ENCODE data around the gene TKFC. TPM values are rescaled to one million over a fixed set of nuclear protein-coding genes. Genes with fewer than 3 reads are reported as not detected.

TKFC gene
- total and polyA plus RNA-seq, 9 of the 15 experiments (the other 6 are each of a cell fraction or from before 2014, with no cell fraction given): 2.0 to 61.7 (median 28.5) TPM

- TF ChIP-seq MYBL2 (IDR thresholded peaks at IDR 0.05; ENCODE audit: low read depth): no peak
- no peak for TF ChIP-seq MYBL2 (CRISPR knock-in tag; IDR thresholded peaks at IDR 0.05; ENCODE audit: borderline replicate concordance)
- no peak for TF ChIP-seq C11orf30 (IDR thresholded peaks at IDR 0.05; ENCODE audit: low read depth)
- TF ChIP-seq EHMT2 (IDR thresholded peaks at IDR 0.05): no peak
- no peak for TF ChIP-seq NFXL1 (CRISPR knock-in tag; IDR thresholded peaks at IDR 0.05)
- no peak for TF ChIP-seq MYC (IDR thresholded peaks at IDR 0.05; ENCODE audit: low read depth, low read length)
- TF ChIP-seq MYC (CRISPR knock-in tag; IDR thresholded peaks at IDR 0.05; ENCODE audit: borderline replicate concordance, low read depth): no peak
- no peak for TF ChIP-seq REST (IDR thresholded peaks at IDR 0.05; ENCODE audit: borderline replicate concordance)
- 0 out of 2 replicates have a peak, but pooled peaks have one; percentile 0 for TF ChIP-seq REST (CRISPR knock-in tag; IDR thresholded peaks at IDR 0.05; ENCODE audit: low read depth)
- TF ChIP-seq DACH1 (IDR thresholded peaks at IDR 0.05; ENCODE audit: partially characterized antibody): no peak
- 0 out of 2 replicates have a peak, but pooled peaks have one; percentile 37 for TF ChIP-seq ZSCAN32 (CRISPR knock-in tag; IDR thresholded peaks at IDR 0.05)
- 0 out of 2 replicates have a peak, but pooled peaks have one; percentile 12 for TF ChIP-seq ADNP (tag; IDR thresholded peaks at IDR 0.05)
- TF ChIP-seq ZNF124 (CRISPR knock-in tag; IDR thresholded peaks at IDR 0.05): no peak
Measured at GRCh38 chr11:61361237-61361740, 28.3 kb downstream of the TKFC start (continued).

Measured in K562 (cell line).